ENCODE data around the gene MEAK7.

GRCh38 chr16:84514874-84515835 is 10.7 kb upstream of the MEAK7 start:
- TF ChIP-seq EZH2 (IDR thresholded peaks at IDR 0.05; ENCODE audit: low read depth, low read length, severe bottlenecking) (no peak), POLR2A (IDR thresholded peaks at IDR 0.05; ENCODE audit: control extremely low read depth in 1 of 2, low read depth in 2 of 2, low read length in 2 of 2) (no peak), EP300 (IDR thresholded peaks at IDR 0.05; ENCODE audit: borderline replicate concordance in 1 of 2, low read depth in 2 of 2, low read length in 2 of 2) (no peak), CTCF (IDR thresholded peaks at IDR 0.05; ENCODE audit: control extremely low read depth in 1 of 3, insufficient read depth in 1 of 3, low read depth in 1 of 3, low read length in 3 of 3) (no peak)
